ENCODE results near the gene STX8.

The STX8 gene

GRCh38 chr17:9298135-9298534 is 277.5 kb downstream of the STX8 start:
- Histone ChIP-seq H3K36me3 (no peaks in the 10 kb centered on the region), H3K27ac (no peak overlapping the region), H3K27me3 (ENCODE audit: insufficient read depth, low read depth, severe bottlenecking) (no peaks in the 10 kb centered on the region), H3K4me3 (ENCODE audit: low read depth, low read length) (no peak overlapping the region), H3K9me3 (ENCODE audit: severe bottlenecking) (no peaks in the 10 kb centered on the region)
- TF ChIP-seq CTCF (IDR thresholded peaks at IDR 0.05; ENCODE audit: low read depth, low read length): no peak
- DNase-seq: no peak

- TF ChIP-seq CTCF (IDR thresholded peaks at IDR 0.05; ENCODE audit: low read depth, low read length): no peak
- no peak for DNase-seq
Observed at GRCh38 chr17:9294661-9295210, 280.9 kb downstream of the STX8 start.

GRCh38 chr17:9292561-9292941 is 283.1 kb downstream of the STX8 start:
- no peak for TF ChIP-seq CTCF (IDR thresholded peaks at IDR 0.05; ENCODE audit: low read depth, low read length)
- Histone ChIP-seq H3K9me3 (ENCODE audit: severe bottlenecking) (no peaks in the 10 kb centered on the region), H3K4me3 (ENCODE audit: low read depth, low read length) (no peak overlapping the region), H3K27me3 (ENCODE audit: insufficient read depth, low read depth, severe bottlenecking) (no peaks in the 10 kb centered on the region), H3K36me3 (no peaks in the 10 kb centered on the region), H3K27ac (no peak overlapping the region)
- DNase-seq: no peak

More at GRCh38 chr17:9294661-9295210, 280.9 kb downstream of the STX8 start:
- no peaks in the 10 kb centered on the region for H3K27me3 ChIP-seq (ENCODE audit: insufficient read depth, low read depth, severe bottlenecking)
- no peaks in the 10 kb centered on the region for H3K9me3 ChIP-seq (ENCODE audit: severe bottlenecking)
- no peaks in the 10 kb centered on the region for H3K36me3 ChIP-seq
- H3K4me3 ChIP-seq (ENCODE audit: low read depth, low read length): no peak overlapping the region
- H3K27ac ChIP-seq: no peak overlapping the region

GRCh38 chr17:9291912-9292560 is 283.6 kb downstream of the STX8 start:
- peak; percentile 62 for DNase-seq
- H3K36me3 ChIP-seq: no peaks in the 10 kb centered on the region
- no peak overlapping the region for H3K4me3 ChIP-seq (ENCODE audit: low read depth, low read length)
- no peaks in the 10 kb centered on the region for H3K9me3 ChIP-seq (ENCODE audit: severe bottlenecking)
- peak; percentile 87 for TF ChIP-seq CTCF (IDR thresholded peaks at IDR 0.05; ENCODE audit: low read depth, low read length)
- no peak overlapping the region for H3K27ac ChIP-seq
- H3K27me3 ChIP-seq (ENCODE audit: insufficient read depth, low read depth, severe bottlenecking): no peaks in the 10 kb centered on the region

GRCh38 chr17:9290226-9290613 is 285.4 kb downstream of the STX8 start:
- TF ChIP-seq CTCF (IDR thresholded peaks at IDR 0.05; ENCODE audit: low read depth, low read length): no peak
- no peak for DNase-seq

GRCh38 chr17:9287306-9287705 is 288.3 kb downstream of the STX8 start:
- Histone ChIP-seq H3K36me3 (no peaks in the 10 kb centered on the region), H3K4me3 (ENCODE audit: low read depth, low read length) (no peak overlapping the region), H3K27me3 (ENCODE audit: insufficient read depth, low read depth, severe bottlenecking) (no peaks in the 10 kb centered on the region), H3K27ac (no peak overlapping the region), H3K9me3 (ENCODE audit: severe bottlenecking) (no peaks in the 10 kb centered on the region)
- DNase-seq: no peak
- TF ChIP-seq CTCF (IDR thresholded peaks at IDR 0.05; ENCODE audit: low read depth, low read length): no peak

More at GRCh38 chr17:9290226-9290613, 285.4 kb downstream of the STX8 start:
- no peaks in the 10 kb centered on the region for H3K9me3 ChIP-seq (ENCODE audit: severe bottlenecking)
- H3K4me3 ChIP-seq (ENCODE audit: low read depth, low read length): no peak overlapping the region
- no peak overlapping the region for H3K27ac ChIP-seq
- H3K27me3 ChIP-seq (ENCODE audit: insufficient read depth, low read depth, severe bottlenecking): no peaks in the 10 kb centered on the region
- no peaks in the 10 kb centered on the region for H3K36me3 ChIP-seq

Data from WERI-Rb-1 (cell line).